Measurements from ENCODE around the gene LRRC8D.

The LRRC8D gene

GRCh38 chr1:89943846-89944781, 123.3 kb downstream of the LRRC8D start:
- DNase-seq: no peak

- no peak for DNase-seq
Measured at GRCh38 chr1:89945852-89946476, 125.1 kb downstream of the LRRC8D start.

GRCh38 chr1:89946532-89946931, 125.7 kb downstream of the LRRC8D start:
- no peak for DNase-seq

DNA sequence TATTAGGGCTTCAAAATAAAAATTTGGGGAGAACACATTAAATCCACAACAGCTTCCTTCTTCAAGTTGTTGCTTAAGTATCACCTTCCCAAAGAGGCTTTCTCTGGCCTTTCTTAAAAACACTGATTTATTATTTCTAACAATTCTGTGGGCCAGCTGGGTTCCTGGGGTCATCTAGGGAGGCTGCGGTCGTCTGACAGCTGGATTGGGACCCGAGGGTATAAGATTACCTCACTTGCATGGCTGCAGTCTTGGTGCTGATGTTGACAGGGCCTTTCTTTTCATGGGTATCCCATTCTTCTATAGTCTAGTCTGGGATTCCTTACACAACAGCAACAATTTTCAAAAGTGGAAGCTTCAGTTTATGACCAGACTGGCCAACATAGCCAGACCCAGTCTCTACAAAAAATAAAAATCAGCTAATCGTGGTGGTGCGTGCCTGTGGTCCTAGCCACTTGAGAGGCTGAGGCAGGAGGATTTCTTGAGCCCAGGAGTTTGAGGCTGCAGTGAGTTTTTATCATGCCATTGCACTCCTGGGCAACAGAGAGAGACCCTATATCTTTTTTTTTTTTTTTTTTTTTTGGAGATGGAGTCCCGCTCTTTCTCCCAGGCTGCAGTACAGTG, 128.0 kb downstream of the LRRC8D start:
- DNase-seq: no peak

- DNase-seq: no peak
Measured at GRCh38 chr1:89949991-89950624, 129.3 kb downstream of the LRRC8D start.

DNA sequence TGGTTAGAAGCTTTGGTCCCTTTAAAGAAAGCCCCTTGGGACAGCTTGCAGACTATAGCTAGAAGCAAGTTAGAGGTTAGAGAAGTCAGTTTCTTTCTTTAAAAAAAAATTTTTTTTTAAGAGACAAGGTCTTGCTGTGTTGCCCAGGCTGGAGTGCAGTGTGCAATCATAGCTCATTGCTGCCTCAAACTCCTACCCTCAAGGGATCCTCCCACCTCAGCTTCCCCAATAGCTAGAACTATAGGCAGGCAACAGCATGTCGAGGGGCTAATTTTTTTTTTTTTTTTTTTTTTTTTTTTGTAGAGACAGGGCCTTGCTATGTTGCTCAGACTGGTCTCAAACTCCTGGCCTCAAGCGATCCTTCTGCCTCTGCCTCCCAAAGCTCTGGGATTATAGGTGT, 129.9 kb downstream of the LRRC8D start:
- no peak for DNase-seq

DNA sequence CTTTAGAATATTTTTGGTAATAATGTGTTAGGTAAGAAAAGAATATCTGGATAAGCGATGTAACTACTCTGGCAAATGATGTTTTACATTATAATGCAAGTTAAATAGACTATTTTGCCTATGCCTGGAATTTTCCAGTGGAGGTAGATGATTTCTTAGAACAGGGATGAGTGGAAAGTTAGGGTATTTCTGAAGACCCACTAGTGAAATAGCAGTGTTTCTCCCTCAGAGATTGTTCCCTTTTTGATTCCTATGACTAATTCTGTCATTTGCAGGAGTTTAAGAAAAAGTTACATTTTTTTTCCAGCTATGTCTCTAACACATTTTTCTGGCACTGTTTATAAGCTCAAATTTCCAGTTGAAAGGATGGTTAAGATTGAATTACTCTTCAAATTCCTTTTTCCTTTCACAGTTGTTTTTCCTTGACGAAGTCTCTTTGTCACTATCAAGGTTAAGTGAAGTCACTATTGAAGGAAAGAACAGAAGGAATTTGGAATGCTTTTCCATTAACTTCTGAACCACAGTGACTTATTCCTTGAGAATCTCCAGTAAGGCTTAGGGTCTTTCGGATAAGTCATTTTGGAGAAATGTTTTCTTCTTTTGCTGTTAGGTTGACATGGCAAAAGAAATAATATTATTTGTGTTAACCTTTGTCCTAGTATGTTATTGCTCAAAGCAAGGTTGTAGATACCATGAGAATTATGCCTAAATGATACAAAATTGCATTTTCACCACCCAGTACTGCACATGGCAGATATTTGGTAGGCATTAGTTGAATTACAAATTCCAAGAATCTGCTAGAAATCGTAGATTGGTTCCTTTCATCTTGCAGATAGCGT, 131.2 kb downstream of the LRRC8D start:
- no peak for DNase-seq

DNA sequence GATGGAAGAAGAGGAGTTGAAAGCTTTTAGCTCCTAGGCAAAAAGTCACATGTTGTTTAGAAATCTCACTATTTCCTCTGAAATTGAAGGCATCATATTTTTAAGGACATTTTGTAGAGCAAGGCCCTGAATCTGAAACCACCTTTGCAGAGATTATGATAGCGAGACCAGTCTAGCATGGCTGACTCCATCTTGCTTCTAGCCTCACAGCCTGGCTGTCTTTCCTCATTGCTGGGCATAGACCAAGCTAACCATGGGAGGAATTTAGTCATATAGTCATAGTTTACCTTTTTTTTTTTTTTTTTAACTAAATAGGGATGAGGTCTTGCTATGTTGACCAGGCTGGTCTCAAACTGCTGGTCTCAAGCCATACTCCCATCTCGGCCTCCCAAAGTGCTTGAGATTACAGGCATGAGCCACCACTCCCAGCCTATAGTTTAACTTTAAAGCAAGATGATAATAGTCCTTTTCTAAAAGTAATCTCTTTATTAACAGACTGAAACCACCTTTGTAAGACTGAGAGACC, 131.8 kb downstream of the LRRC8D start:
- no peak for DNase-seq

GRCh38 chr1:89953131-89953626, 132.3 kb downstream of the LRRC8D start:
- DNase-seq: no peak

DNA sequence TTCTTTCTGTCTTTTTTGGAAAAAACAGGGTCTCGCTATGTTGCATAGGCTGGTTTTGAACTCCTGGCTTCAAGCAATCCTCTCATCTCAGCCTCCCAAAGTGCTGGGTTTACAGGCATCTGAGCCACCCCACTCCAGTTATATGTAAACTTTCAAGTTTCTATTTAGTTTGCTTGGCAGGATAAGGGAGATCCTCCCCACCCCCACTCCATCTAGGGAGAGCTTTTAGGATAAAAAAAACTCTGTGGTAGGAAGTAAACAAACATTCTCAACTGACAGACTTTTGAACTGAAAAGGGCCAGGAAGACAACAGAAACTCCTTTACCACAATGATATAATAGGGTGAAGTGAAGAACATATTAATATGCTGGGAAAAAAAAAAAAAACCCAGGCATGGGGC, 133.1 kb downstream of the LRRC8D start:
- DNase-seq: no peak

GRCh38 chr1:89954401-89954800, 133.6 kb downstream of the LRRC8D start:
- no peak for DNase-seq

- no peak for DNase-seq
Measured at GRCh38 chr1:89955311-89956205, 134.7 kb downstream of the LRRC8D start.

DNA sequence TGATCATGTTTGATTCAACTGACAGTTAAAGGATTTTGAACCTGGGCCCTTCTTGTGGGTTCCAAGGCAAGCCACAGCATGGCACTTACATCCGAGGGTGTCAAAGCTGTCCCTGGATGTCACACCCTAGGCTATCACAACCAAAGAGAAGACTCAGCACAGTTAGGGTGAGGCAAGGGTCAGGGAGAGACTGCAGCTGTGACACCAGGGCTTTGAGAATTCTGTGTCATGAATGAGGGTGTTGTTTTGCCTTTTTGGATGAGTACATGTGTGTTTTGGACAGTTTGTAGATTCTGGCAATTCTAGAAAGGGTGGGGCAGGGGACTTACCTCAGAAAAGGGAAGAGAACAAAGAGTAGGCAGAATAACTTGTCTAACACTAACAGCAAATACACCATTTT, 136.3 kb downstream of the LRRC8D start:
- no peak for DNase-seq

- no peak for DNase-seq
Measured at GRCh38 chr1:89958851-89959654, 138.2 kb downstream of the LRRC8D start.

- DNase-seq: no peak
Measured at GRCh38 chr1:89959719-89960118, 138.9 kb downstream of the LRRC8D start.

DNA sequence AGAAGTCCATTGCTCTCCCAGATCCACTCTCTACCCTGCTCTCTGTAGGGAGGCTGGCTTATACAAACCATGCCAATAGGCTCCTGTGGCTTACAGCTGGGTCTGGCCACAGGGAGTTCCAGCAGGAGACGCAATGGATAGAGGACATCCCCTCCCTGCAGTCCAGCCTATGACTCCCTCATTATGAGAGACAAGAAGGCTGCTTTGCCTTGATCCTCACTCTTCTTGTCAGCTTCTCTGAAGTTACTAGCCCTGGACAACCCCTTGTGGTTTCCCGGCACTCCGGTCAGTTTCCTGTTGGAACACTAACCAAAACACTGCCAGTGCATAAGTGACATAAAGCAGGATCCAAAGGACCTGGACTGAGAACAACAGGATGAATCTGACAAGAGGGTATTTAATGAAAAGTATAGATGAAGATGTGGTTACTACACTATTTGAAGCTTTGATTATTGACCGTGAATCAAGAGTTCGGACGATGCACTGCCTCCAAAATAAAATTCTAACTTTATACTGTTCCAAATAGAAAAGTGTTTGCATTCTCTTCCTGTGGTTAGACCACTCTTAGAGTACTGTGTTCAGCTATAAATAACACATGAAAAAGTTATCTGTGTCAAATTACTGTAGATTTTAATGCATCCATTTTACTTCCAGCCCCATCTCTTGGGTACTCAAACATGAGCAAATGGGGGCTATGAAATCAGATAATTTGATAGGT, 141.4 kb downstream of the LRRC8D start:
- DNase-seq: no peak

- DNase-seq: no peak
Measured at GRCh38 chr1:89962742-89963075, 141.9 kb downstream of the LRRC8D start.

GRCh38 chr1:89965193-89965768, 144.4 kb downstream of the LRRC8D start:
- DNase-seq: no peak

- no peak for DNase-seq
Measured at GRCh38 chr1:89966656-89967055, 145.8 kb downstream of the LRRC8D start.
